IPS-11a (cell line): ENCODE data around the gene DNM2.
"Not testable (repeated sequence)": the region's sequence is repeated elsewhere in the genome, so short reads cannot be mapped to it uniquely, and the experiment has no call there.

Experiments used
- H3K4me3 ChIP-seq: one replicate; pipeline ENCODE4 v1.5.1; 2013; ENCODE audit warnings: low read depth, low read length, control low read depth

The DNM2 gene

GRCh38 chr19:10831987-10832938 is 114.4 kb downstream of the DNM2 start:
- H3K4me3 ChIP-seq = no peak overlapping the region

GRCh38 chr19:10832939-10833296 is 115.0 kb downstream of the DNM2 start:
- no peak overlapping the region for H3K4me3 ChIP-seq

- H3K4me3 ChIP-seq = peak overlapping the region; percentile 41
Measured at GRCh38 chr19:10835089-10835753, 117.3 kb downstream of the DNM2 start.

GRCh38 chr19:10835754-10836478 is 118.0 kb downstream of the DNM2 start, which contains the start of gene TMED1:
TSS of gene TMED1 (minus strand) at chr19:10836212. CDS start at chr19:10836191, 21 bp downstream.
- peak within 1 kb of the TSS; percentile 60 for H3K4me3 ChIP-seq

- peak overlapping the region; percentile 60 for H3K4me3 ChIP-seq
Measured at GRCh38 chr19:10836479-10837330, 118.8 kb downstream of the DNM2 start.

GRCh38 chr19:10837649-10838048 is 119.8 kb downstream of the DNM2 start:
- H3K4me3 ChIP-seq = not testable (repeated sequence)

- H3K4me3 ChIP-seq = no peak overlapping the region
Measured at GRCh38 chr19:10838377-10838776, 120.5 kb downstream of the DNM2 start.

GRCh38 chr19:10839114-10840050 is 121.5 kb downstream of the DNM2 start:
- no peak overlapping the region for H3K4me3 ChIP-seq

- H3K4me3 ChIP-seq = no peak overlapping the region
Measured at GRCh38 chr19:10842788-10843187, 124.9 kb downstream of the DNM2 start.

GRCh38 chr19:10846500-10847202 is 128.8 kb downstream of the DNM2 start:
- H3K4me3 ChIP-seq = no peak overlapping the region

- no peak within 1 kb of the TSS for H3K4me3 ChIP-seq
Measured at GRCh38 chr19:10848230-10848856, 130.5 kb downstream of the DNM2 start, which contains the start of gene C19orf38. TSS of gene C19orf38 (plus strand) at chr19:10848415. CDS start at chr19:10848509, 94 bp downstream.

GRCh38 chr19:10850631-10851030 is 132.8 kb downstream of the DNM2 start:
- no peak overlapping the region for H3K4me3 ChIP-seq

- H3K4me3 ChIP-seq = no peak overlapping the region
Measured at GRCh38 chr19:10852098-10852800, 134.4 kb downstream of the DNM2 start.

- H3K4me3 ChIP-seq = no peak overlapping the region
Measured at GRCh38 chr19:10852941-10853340, 135.1 kb downstream of the DNM2 start.

- H3K4me3 ChIP-seq = no peak overlapping the region
Measured at GRCh38 chr19:10854350-10855089, 136.6 kb downstream of the DNM2 start.

- no peak overlapping the region for H3K4me3 ChIP-seq
Measured at GRCh38 chr19:10855879-10856522, 138.1 kb downstream of the DNM2 start.
